Measurements from ENCODE around the gene HIP1. TPM values are rescaled to one million over a fixed set of nuclear protein-coding genes. Genes with fewer than 3 reads are reported as not detected.
A peak's percentile ranks its signal among the peaks of the same experiment; 100 is the strongest.

HIP1 gene
- total and polyA plus RNA-seq, 9 of the 15 experiments (the other 6 are each of a cell fraction or from before 2014, with no cell fraction given), result 2.4 to 13.7 (median 9.5) TPM

DNA sequence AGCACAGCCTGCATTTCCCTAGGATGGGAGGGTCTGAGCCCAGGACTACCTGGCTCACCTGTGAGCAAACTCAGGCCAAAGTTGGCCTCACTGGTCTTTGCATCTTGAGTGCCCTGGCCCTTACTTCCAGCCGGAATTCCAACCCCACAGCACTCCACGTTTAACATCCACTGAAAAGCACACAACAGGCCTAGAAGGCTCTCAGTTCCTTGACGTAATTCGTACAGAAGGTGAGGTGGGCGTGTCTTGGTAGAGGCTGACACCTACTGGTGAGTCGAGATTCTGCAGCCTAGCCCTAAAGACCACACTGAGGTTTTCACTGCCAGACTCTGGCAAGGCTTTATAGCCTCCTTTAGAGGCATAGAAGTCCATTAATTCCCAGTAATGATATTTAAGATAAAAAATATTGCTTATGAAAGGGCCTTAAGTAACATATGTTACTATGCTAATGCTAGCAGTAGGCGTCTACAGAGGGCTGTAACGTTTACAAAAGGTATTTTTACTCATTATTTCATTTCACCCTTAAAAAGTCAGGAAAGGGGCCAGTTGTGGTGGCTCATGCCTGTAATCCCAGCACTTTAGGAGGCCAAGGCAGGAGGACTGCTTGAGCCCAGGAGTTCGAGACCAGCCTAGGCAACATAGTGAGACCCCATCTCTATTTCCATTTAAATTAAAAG is 95.8 kb downstream of the HIP1 start (continued):
- peak; percentile 48; the same call in 1 of the 2 replicates for TF ChIP-seq RB1 (IDR thresholded peaks at IDR 0.05; ENCODE audit: low read depth)
- TF ChIP-seq POLR2H (tag; IDR thresholded peaks at IDR 0.05; ENCODE audit: low read depth), result no peak
- TF ChIP-seq, protein P1, sequence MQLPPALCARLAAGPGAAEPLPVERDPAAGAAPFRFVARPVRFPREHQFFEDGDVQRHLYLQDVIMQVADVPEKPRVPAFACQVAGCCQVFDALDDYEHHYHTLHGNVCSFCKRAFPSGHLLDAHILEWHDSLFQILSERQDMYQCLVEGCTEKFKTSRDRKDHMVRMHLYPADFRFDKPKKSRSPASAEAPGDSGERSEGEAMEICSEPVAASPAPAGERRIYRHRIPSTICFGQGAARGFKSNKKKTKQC (CRISPR knock-in tag; IDR thresholded peaks at IDR 0.05), result peak; percentile 68; the same call in 1 of the 2 replicates
- no peak for TF ChIP-seq SMARCA4 (IDR thresholded peaks at IDR 0.05)

DNA sequence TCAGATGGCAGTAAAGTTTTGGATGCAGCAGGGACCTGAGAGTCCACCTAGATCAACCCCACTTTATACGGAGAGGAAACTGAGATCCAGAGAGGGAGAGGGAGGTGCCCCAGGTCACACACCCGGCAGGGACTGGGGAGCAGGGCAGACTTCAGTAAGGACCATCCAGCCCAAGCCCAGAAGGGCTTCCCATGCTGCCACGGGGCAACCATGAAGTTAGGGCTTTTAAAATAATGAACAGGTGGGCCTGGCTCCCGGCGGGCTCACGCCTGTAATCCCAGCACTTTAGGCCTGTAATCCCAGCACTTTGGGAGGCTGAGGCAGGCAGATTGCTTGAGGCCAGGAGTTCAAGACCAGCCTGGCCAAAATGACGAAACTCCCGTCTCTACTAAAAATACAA is 98.5 kb downstream of the HIP1 start:
- DNase-seq (ENCODE audit: extremely low read depth in 1 of 4, low spot score in 3 of 4) (peak in 1 of 4 experiments; percentile 8), ATAC-seq (no peak), FAIRE-seq (no peak)
- TF ChIP-seq ZC3H11A (IDR thresholded peaks at IDR 0.05; ENCODE audit: low read depth, low read length) (no peak), ARNT (IDR thresholded peaks at IDR 0.05) (no peak), HIVEP1 (CRISPR knock-in tag; IDR thresholded peaks at IDR 0.05) (no peak), EP300 (IDR thresholded peaks at IDR 0.05; ENCODE audit: low read length) (no peak), SRF (CRISPR knock-in tag; IDR thresholded peaks at IDR 0.05) (no peak), SNAPC5 (CRISPR knock-in tag; IDR thresholded peaks at IDR 0.05) (no peak), SMAD2 (IDR thresholded peaks at IDR 0.05; ENCODE audit: low read depth, low read length) (no peak), SLC30A9 (CRISPR knock-in tag; IDR thresholded peaks at IDR 0.05) (no peak), BRD4 (IDR thresholded peaks at IDR 0.05) (no peak), NFYB (IDR thresholded peaks at IDR 0.05; ENCODE audit: extremely low read depth, insufficient read length) (no peak), TGIF2 (CRISPR knock-in tag; IDR thresholded peaks at IDR 0.05) (no peak), FOS (IDR thresholded peaks at IDR 0.05; ENCODE audit: extremely low read depth, insufficient read length) (no peak), CSDE1 (IDR thresholded peaks at IDR 0.05) (no peak)
- H3K36me3 ChIP-seq (ENCODE audit: control insufficient read depth, insufficient read depth, low read length), result no peaks in the 10 kb centered on the region
- H3K9me3 ChIP-seq (replicated peaks; ENCODE audit: control insufficient read depth, insufficient read depth, low read depth, low read length), result peaks cover 10% of the 10 kb centered on the region
- CTCF ChIA-PET (ENCODE audit: low intra/inter-chr PET ratio), result no interaction called here
- BruUV-seq (replicated peaks), result no TSS peak
- H3K27ac ChIP-seq (ENCODE audit: extremely low read depth, low read depth, low read length), result no peak overlapping the region
- H3K9ac ChIP-seq (ENCODE audit: insufficient read depth in 1 of 2, low read depth in 2 of 2, low read length in 2 of 2), result peak overlapping the region in 1 of 2 experiments; percentile 32; a peak in 2 of 4 replicates
- whole genome bisulfite sequencing (ENCODE audit: insufficient coverage, low coverage, missing lambda C conversion rate), result 71% methylated on average over 8 of the region's 8 CpGs
- peak overlapping the region; percentile 97; the same call in 1 of the 2 replicates for H2AFZ ChIP-seq (ENCODE audit: low read depth, low read length)
- H3K79me2 ChIP-seq (ENCODE audit: control insufficient read depth, insufficient read depth, low read length), result no peaks in the 10 kb centered on the region
- POLR2A ChIA-PET, result interaction anchor here (0.7 to 1.7 kb wide), 2 partner anchors 8 to 22 kb away, joined by 4 read pairs; no protein-coding TSS in a partner anchor
- H4K20me1 ChIP-seq (replicated peaks; ENCODE audit: control insufficient read depth, insufficient read depth, low read length), result no peaks in the 10 kb centered on the region
- H3K9me1 ChIP-seq (ENCODE audit: control insufficient read depth, insufficient read depth, low read length), result no peaks in the 10 kb centered on the region
- H3K4me3 ChIP-seq, result no peak overlapping the region
- H3K27me3 ChIP-seq (ENCODE audit: control insufficient read depth in 2 of 2, insufficient read depth in 2 of 2, low read length in 2 of 2), result no peaks in the 10 kb centered on the region
- peak overlapping the region; percentile 93; the same call in 1 of the 2 replicates for H3K4me2 ChIP-seq (ENCODE audit: insufficient read depth, low read length)
- intact Hi-C loops (cut with micrococcal nuclease), result loop anchor here (5.0 kb wide), 2 partner anchors 53 to 108 kb away; no protein-coding TSS in a partner anchor
- peaks cover 12 to 14% of the 10 kb centered on the region in 2 experiments for H3K4me1 ChIP-seq (replicated peaks in 1 of 2; ENCODE audit: control insufficient read depth in 2 of 2, insufficient read depth in 2 of 2, low read length in 2 of 2)
- in situ Hi-C loops (cut with MboI), result loop anchor here (10.0 to 25.0 kb wide), 2 partner anchors 185 to 997 kb away; partner anchors contain the start of gene POMZP3
